GM19328 (cell line): Measurements from ENCODE around the gene GDF10.

Experiments used
- ATAC-seq: cut with Tn5 transposase; IDR thresholded peaks from one replicate; pipeline ENCODE4 v1.9.1; 2021; ENCODE audit warnings: mild to moderate bottlenecking, moderate library complexity; ENCODE audit not compliant: unreplicated experiment

GDF10 gene

DNA sequence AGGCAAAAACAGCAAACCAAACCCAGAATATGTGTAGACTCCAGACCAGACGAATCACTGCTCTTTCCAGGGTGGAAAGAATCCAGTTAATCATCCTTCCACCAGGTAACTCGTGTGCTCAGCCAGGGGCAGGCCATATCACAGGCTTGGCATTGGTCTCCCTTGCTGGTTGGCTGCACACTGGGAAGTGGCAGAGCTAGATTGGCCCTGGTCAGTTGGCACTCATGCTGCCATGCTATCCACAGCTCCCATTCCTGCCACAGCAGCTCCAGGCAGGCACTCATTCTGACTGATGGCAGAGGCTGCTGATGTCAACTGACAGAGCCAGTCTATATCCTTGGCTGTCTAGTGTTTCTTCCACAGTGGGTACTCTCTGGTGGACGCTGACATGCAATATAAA, 9.7 kb upstream of the GDF10 start:
- ATAC-seq, result no peak

- ATAC-seq, result no peak
These were observed 8.3 kb upstream of the GDF10 start for GRCh38 chr10:47291682-47292081.

DNA sequence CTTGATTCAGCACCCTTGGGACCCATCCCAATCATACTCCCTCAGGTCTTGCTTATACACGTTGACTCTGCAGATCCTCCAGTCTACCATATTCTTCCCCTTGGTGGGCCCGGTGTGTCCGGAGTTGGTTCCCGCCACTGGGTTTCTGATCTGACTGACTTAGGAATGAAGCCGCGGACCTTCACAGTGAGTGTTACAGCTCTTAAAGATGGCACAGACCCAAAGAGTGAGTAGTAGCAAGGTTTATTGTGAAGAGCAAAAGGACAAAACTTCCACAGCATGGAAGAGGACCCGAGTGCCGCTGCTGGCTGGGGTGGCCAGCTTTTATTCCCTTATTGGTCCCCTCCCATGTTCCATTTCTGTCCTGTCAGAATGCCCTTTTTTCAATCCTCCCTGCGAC, 5.9 kb upstream of the GDF10 start:
- ATAC-seq, result no peak

- no peak for ATAC-seq
These were observed 5.5 kb upstream of the GDF10 start for GRCh38 chr10:47294501-47294900.

GRCh38 chr10:47295411-47295810, 4.6 kb upstream of the GDF10 start:
- no peak for ATAC-seq

DNA sequence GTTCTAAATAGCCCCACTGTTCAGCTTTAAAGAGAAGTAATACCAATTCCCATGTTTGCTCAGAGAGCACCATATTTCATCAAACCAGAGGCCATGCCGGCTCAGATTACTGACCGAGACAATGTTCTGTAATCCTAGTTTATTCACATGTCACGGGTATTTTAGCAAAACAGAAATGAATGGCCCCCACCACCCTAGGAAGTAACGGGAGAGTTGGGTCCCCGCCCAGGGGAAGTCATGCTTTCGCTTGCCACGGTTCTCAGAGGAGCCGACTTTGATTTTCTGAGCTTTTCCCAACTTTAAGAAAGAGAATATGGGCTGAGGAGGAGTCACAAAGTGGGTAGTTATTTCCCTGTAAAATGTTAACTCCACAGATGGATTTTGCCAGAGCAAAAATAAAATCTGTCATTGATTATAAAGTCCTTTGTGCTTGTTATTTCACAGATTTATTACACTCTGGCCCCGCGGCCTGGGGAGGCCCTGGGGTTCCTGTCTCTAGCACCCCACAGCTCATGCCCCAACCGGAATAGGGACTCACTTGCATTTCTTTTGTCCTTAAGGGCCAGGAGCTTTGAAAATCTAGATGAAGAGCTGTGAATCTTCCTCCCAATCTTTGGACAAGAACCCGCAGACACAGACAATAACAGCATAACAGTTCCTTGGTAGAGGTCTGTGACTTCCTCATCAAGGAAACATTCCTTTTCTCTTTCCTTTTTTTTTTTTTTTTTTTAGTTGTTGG, 3.7 kb upstream of the GDF10 start:
- no peak for ATAC-seq

GRCh38 chr10:47296941-47297340, 3.1 kb upstream of the GDF10 start:
- ATAC-seq, result no peak

GRCh38 chr10:47297866-47298540, 2.0 kb upstream of the GDF10 start:
- ATAC-seq, result no peak

DNA sequence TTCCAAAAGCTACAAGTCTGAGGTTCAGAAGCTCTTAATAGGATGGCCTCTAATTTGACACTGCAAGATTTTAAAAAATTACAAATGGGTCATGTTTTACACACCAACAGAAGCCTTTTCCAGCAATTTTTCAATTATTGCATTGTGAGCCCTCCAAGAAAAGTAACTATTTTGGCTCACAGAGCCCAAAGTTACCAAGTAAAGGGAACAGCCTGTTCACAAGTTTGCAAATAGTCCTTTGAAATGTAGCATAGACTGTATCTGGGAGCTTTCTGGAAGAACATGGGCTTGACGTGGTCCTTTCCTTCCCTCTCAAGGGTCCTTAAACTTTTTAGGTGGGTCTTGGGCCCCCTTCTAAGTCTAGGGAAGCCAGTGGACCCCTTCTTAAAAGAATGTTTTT, 1.3 kb upstream of the GDF10 start:
- ATAC-seq, result no peak

- no peak for ATAC-seq
These were observed 483 bp downstream of the GDF10 start for GRCh38 chr10:47300429-47300931.

- no peak for ATAC-seq
These were observed 1.8 kb downstream of the GDF10 start for GRCh38 chr10:47301833-47302232.

GRCh38 chr10:47303105-47303504, 3.1 kb downstream of the GDF10 start:
- no peak for ATAC-seq

- ATAC-seq, result no peak
These were observed 3.9 kb downstream of the GDF10 start for GRCh38 chr10:47303866-47304265.

GRCh38 chr10:47305566-47305965, 5.6 kb downstream of the GDF10 start:
- ATAC-seq, result no peak

GRCh38 chr10:47306387-47307210, 6.6 kb downstream of the GDF10 start:
- no peak for ATAC-seq

DNA sequence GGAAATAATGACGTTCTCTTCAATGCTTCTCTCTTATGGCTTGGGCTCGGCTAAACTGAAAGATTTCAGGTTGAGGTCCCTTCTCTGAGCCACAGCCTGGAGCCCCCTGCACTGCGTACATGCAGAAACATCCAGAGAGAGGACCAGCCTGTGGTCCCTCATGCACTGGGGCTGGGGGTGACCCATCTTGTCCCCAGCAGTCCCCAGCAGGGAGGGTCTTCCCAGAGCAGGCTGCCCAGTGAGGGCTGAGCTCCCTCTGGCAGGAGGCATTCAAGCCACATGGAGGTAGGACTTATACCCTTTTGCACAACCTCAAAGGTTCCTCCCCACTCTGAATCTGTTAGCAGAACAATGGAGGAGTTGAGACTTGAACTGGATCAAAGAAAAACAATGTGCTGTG, 7.4 kb downstream of the GDF10 start:
- ATAC-seq, result no peak

GRCh38 chr10:47308775-47309174, 8.8 kb downstream of the GDF10 start:
- no peak for ATAC-seq

DNA sequence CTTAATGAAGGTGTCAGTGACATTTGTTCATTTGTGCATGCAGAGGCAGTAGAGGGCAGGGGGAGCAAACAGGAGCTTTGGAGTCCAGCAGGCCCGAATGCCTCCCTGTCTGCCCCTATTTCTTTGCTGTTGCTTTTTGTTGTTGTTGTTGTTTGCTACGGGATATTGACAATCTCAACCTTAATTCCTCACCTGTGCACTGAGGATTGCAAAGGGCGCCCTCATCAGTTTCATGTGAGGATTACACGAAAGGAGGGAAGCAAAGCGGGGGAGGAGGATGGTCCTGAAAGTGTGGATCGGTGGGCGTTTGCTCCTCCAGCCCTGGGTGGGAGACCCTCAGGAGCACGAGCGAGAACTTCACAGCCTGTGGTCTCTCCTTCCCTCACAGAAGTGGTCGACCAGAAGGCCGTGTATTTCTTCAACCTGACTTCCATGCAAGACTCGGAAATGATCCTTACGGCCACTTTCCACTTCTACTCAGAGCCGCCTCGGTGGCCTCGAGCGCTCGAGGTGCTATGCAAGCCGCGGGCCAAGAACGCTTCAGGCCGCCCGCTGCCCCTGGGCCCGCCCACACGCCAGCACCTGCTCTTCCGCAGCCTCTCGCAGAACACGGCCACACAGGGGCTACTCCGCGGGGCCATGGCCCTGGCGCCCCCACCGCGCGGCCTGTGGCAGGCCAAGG, 9.6 kb downstream of the GDF10 start:
- no peak for ATAC-seq

- no peak for ATAC-seq
These were observed 10.1 kb downstream of the GDF10 start for GRCh38 chr10:47310090-47310505.

DNA sequence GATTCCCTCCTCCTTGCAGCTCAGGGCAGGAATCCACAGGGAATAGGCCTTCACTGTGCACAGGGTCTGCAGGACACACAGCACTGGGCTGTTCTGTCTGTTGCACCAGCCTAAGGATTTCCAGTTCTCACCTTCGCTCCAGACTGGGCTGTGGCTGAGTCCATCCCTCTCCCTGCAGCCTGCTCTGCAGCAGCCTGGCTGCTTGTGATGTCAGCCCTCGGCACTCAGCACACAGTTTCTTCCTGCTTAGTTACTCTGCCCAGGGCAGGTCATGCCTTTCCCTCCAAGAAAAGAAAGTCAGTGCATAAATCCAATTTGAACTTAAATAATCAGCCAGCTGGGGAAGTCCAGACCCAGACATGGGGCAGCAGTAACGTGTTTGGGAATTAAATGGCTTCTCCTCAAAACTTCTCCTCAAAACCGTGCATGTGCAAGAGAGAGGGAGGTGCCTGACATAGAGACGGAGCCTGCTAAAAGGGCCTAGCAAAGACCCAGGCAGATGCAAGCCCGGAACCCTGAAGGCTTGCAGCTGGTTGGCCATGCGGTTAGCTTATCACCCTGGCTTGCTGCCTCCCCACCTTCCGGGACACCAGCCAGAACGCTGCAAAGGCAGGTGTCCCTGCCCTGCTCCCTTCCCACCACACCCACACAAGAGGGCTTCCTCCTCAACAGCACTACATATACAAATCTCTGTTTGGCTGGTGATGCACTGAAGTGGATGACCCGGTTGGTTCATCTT, 11.4 kb downstream of the GDF10 start:
- ATAC-seq, result no peak
